T47D (cell line): ENCODE data around the gene DLG5.

Experiments used
- DNase-seq, 2 experiments: peaks; one replicate each; pipeline versions ENCODE4 v3.0.0 to v3.0.0-alpha.2; 2011 to 2012; ENCODE audit warnings: low read depth in 1 of 2, low spot score in 1 of 2
- JUND ChIP-seq: IDR thresholded peaks from 2 replicates; pipeline ENCODE4 v1.6.1; 2012; ENCODE audit warnings: low read depth
- in situ Hi-C: cut with HindIII; loops from 2 replicates; pipeline ENCODE4 v1.10.0; 2016; ENCODE audit warnings: low sequenced_read_pairs, low pct_unique_long_range_greater_than_20kb

The DLG5 gene

GRCh38 chr10:77873536-77874380 is 52.8 kb downstream of the DLG5 start:
- peak in 1 of 2 experiments; percentile 82 for DNase-seq
- in situ Hi-C loops: no loop called here
- no peak for TF ChIP-seq JUND

DNA sequence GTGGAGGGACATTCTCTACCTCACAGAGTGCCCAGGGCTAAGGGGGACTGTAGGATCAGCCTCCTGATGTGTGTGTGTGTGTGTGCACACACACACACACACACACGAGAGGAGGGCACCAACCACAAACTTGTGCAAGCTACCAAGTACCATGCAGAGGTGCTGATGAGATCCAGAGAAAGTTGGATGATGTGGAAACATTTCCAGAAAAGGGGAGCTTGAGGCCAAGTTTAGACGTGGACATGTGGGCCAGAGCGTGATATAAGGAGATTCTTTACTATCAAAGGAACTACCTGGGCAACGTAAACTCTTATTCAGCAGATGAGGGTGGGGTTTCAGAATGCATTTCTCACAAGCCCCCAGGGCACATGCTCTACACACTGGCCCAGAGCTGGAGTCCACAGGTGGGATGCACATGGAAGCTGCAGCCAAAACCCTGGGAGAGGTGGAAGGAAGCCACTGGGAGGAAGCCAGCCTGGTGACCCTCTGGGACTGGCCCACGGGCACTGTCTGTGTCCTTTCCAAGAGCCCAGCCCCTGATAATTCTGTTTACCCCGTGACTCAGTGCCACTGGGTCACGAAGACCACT is 53.5 kb downstream of the DLG5 start:
- no peak for DNase-seq
- in situ Hi-C loops: no loop called here
- TF ChIP-seq JUND: no peak

DNA sequence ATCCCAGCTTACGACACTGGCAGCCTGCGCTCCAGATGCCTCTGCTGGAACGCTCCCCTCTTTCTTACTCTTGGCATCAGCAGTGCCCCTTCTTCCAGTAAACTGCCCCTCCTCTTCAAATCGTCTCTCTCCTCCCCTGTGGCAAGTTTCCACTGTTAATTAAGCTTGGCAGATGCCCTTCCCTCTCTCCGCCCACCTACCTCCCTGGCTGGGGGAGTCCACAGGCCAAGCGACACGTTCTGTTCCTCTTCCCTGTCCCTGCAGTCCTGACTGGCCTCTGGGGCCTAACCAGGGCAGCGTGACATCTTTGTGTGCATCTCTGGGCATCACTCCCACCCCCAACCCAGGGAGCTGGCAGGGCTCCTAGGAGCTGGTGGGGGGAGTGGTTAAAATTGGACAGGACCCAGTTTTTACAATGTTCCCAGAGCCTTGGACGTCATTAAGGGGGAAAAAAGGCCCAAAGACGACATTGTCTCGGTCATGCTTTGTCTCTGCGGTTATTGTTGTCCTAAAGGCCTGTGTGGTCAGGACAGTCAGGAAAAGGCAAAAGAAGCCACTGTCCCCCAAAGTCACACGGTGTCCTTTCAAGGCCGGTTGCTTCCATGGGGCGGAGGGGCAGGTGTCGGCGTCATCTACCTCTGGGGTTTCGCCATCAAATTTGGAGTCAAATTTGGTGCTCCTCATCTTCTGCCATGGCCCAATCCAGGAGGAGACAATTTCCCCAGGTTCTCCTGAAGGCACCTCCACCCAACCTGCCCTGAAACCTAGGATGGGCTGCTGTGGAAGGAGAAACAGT is 54.2 kb downstream of the DLG5 start:
- in situ Hi-C loops: no loop called here
- no peak; the same call in 1 of the 2 replicates for TF ChIP-seq JUND
- peak in 1 of 2 experiments; percentile 99 for DNase-seq

DNA sequence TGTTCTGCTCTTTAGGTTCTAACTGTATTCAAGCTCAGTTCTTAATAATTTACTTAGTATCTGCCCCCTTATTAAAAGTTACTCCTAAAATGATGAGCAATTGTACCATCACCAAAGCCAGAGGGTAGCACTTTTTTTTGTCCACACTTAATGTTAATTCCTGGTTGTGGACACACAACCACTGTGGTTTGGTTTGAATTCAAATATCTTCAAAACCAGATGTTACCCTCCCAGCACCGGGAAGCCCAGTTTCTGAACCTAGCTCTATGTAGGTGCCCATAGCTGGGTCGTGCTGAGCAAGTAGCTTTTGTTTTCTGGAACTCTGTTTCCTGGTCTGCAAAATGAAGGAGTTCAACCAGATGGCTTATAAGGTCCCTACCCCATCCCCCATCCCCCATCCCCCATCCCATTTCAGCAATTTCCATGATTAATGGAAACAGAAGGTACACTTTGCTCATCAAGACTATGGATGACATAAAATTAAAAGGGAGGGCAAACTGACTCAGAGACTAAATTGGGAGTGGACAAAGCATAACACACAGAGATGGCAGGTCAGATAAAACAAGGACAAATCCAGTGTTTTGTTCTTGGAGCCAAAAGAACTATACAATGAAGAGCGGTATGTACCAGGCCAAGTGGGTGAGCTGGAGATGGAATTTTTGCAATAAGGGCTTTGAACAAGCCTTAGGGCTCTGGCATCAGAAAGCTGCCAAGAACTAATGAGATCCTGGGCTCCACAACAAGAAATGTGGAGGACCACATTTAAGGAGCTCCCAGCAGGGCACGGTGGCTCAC is 56.7 kb downstream of the DLG5 start:
- TF ChIP-seq JUND: peak; percentile 89; the same call in 1 of the 2 replicates
- peak in 1 of 2 experiments; percentile 97 for DNase-seq
- in situ Hi-C loops: no loop called here

DNA sequence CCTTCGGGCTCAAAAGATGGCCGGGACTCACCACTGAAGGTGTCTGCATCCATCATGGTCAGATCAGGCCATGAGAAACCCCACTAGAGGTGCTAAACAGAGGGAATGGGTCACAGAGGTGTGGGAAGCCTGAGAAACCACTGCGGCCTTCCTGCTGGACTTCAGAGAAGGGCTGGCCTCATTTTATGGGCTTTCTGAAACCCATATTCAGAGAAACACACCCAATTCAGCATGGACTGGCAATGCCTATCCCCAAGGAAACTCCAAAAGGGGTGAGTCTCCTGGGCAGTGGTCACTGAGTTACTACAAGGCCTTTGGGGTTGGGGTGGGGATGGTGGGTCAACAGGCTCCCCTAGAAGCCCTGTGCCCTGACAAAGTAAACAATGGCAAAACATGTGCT is 58.0 kb downstream of the DLG5 start:
- in situ Hi-C loops: no loop called here
- DNase-seq: no peak
- no peak for TF ChIP-seq JUND

- DNase-seq: peak in 1 of 2 experiments; percentile 77
- no peak for TF ChIP-seq JUND
- in situ Hi-C loops: no loop called here
Observed at GRCh38 chr10:77867124-77867719, 59.3 kb downstream of the DLG5 start.

DNA sequence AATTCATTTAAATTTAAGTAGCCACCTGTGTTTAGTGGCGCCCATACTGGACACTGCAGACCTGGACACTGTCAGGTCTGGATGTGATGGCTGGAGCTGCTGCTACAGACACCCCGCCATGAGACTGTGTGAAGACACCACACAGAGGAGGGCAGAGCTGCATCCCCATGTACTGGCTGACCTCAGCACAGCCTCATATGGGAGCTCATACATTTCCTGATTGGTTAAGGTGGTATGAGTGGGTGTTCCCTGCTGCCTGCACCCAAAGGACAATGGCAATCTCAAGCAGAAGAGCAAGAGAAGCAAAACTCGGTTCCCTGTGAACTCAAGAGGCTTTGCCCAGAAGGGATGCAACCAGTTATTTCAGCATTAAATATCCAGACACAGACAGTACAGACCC is 60.0 kb downstream of the DLG5 start:
- DNase-seq: peak in 1 of 2 experiments; percentile 81
- in situ Hi-C loops: no loop called here
- TF ChIP-seq JUND: no peak

DNA sequence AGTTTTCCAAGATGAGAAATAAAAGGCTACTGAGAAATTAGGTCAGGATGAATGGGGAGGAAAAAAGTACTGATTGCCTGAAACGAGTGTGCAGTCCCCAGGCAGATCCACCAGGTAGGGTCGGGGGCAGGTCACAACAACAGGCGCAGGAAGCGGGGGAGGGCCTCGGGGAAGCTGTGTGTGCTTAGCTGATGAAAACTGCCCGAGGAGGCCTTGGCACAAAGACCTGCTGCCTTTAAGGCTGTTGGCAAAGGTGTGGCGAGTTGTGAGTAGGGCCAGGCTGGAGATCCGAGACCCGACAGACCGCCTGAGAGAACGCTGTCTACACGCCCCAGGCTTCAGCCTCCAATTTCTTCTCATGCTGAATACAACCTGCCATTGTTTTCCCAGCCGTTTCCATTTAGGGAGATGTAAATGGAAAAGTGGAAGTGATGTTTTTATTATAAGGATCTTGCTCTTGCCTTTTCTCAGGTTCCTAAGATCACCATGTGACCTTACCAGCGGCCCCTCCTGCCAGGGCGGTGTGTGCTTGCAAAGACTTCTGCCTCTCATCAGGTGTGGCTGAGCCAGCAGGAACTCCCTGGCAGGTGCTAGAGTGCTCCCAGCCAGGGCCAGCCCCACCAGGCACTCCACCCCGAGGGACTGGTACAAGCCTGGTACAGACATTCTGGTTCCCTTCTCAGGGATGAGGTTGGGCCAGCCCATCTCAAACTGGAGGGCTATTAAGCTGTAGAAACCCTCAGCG is 60.8 kb downstream of the DLG5 start:
- no peak; the same call in 1 of the 2 replicates for TF ChIP-seq JUND
- in situ Hi-C loops: no loop called here
- peak in 1 of 2 experiments; percentile 95 for DNase-seq

GRCh38 chr10:77864151-77864851 is 62.3 kb downstream of the DLG5 start:
- TF ChIP-seq JUND: no peak
- in situ Hi-C loops: no loop called here
- DNase-seq: no peak

- DNase-seq: no peak
- no peak for TF ChIP-seq JUND
- in situ Hi-C loops: no loop called here
Observed at GRCh38 chr10:77863446-77863845, 63.1 kb downstream of the DLG5 start.

- in situ Hi-C loops: no loop called here
- DNase-seq: no peak
- no peak for TF ChIP-seq JUND
Observed at GRCh38 chr10:77862595-77862994, 64.0 kb downstream of the DLG5 start.
